Measurements from ENCODE around the gene GCK. TPM values are rescaled to one million over a fixed set of nuclear protein-coding genes. Genes with fewer than 3 reads are reported as not detected.
A peak's percentile ranks its signal among the peaks of the same experiment; 100 is the strongest.

GCK gene
- total and polyA plus RNA-seq, 2 experiments from 2014 or later: 1.7 to 2.5 TPM

DNA sequence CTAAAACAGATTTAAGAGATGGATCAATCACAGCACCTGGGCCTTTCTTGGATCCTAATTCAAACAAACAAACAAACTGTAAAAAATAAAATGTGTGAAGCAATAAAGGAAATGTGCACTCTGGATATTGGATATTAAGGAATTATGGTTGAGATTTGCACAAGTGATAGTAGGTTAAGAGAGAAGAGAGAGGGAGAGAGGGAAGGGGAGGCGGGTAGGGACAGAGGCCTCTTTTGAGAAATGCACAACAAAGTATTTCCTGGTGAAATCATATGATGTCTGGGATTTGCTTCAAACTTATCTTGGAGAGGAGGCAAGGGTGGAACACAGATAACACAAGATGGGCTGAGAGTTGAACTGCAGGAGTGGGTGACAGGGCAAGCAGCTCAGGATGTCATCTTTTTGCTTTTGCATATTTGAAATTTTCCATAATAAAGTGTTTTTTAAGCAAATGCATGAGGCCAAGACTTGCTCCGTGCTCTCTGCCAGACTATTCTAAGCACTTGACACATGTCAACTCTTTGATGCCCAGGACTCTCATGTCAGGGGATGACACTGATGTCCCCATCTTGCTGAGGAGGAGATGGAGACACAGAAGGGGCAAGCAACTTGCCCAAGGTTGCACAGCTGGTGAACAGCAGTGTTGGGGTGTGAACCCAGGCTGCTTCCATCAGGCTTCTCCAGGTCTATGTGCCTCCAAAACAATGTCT is 94.2 kb downstream of the GCK start:
- no peaks in the 10 kb centered on the region for H3K9me3 ChIP-seq (ENCODE audit: low read depth)
- no peak overlapping the region for H3K4me2 ChIP-seq
- no peaks in the 10 kb centered on the region for H4K20me1 ChIP-seq (ENCODE audit: insufficient read depth, poor library complexity, severe bottlenecking)
- 47% methylated on average over 2 of the region's 2 CpGs for WGBS (ENCODE audit: low lambda C conversion rate, missing lambda C conversion rate)
- no peak for DNase-seq (ENCODE audit: low spot score)
- peak overlapping the region; percentile 44 for H3K27ac ChIP-seq
- no peaks in the 10 kb centered on the region for H3K36me3 ChIP-seq (replicated peaks; ENCODE audit: insufficient read depth, low read depth)
- H3K4me3 ChIP-seq: no peak overlapping the region
- peaks cover 5% of the 10 kb centered on the region for H3K4me1 ChIP-seq (ENCODE audit: insufficient read depth)
- no peaks in the 10 kb centered on the region for H3K27me3 ChIP-seq
- no peaks in the 10 kb centered on the region for H3K9me2 ChIP-seq (replicated peaks; ENCODE audit: insufficient read depth)
- TF ChIP-seq, protein P1, sequence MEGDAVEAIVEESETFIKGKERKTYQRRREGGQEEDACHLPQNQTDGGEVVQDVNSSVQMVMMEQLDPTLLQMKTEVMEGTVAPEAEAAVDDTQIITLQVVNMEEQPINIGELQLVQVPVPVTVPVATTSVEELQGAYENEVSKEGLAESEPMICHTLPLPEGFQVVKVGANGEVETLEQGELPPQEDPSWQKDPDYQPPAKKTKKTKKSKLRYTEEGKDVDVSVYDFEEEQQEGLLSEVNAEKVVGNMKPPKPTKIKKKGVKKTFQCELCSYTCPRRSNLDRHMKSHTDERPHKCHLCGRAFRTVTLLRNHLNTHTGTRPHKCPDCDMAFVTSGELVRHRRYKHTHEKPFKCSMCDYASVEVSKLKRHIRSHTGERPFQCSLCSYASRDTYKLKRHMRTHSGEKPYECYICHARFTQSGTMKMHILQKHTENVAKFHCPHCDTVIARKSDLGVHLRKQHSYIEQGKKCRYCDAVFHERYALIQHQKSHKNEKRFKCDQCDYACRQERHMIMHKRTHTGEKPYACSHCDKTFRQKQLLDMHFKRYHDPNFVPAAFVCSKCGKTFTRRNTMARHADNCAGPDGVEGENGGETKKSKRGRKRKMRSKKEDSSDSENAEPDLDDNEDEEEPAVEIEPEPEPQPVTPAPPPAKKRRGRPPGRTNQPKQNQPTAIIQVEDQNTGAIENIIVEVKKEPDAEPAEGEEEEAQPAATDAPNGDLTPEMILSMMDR (IDR thresholded peaks at IDR 0.05; ENCODE audit: poor library complexity): no peak
- TF ChIP-seq EZH2 (IDR thresholded peaks at IDR 0.05; ENCODE audit: borderline replicate concordance): no peak
- no peak for TF ChIP-seq EZH2phosphoT487 (IDR thresholded peaks at IDR 0.05; ENCODE audit: low read depth, severe bottlenecking, unreplicated experiment)
- no peaks in the 10 kb centered on the region for H3K79me2 ChIP-seq
- no peak overlapping the region for H2AFZ ChIP-seq

DNA sequence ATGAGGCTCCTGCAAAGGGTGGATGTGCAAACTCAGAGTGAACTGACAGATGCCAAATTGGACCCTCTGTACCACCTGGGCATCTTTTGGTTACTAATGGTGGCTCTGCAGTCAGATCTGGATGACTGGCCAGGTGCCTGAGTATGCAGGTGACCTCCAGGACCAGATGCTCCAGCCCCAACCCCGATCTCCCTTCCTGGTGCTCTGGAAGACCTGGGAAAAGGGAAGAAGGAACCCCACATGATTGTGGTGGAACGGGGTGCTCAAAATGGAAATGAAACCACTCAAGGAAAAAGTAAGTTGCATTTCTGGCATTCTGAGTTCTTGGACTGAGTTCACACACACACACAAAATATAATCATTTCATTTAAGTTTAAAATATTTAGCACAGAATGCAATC is 94.9 kb downstream of the GCK start:
- H3K27me3 ChIP-seq: no peaks in the 10 kb centered on the region
- no peaks in the 10 kb centered on the region for H4K20me1 ChIP-seq (ENCODE audit: insufficient read depth, poor library complexity, severe bottlenecking)
- no peak overlapping the region for H2AFZ ChIP-seq
- H3K4me3 ChIP-seq: no peak overlapping the region
- H3K9me2 ChIP-seq (replicated peaks; ENCODE audit: insufficient read depth): no peaks in the 10 kb centered on the region
- no peaks in the 10 kb centered on the region for H3K79me2 ChIP-seq
- no peaks in the 10 kb centered on the region for H3K36me3 ChIP-seq (replicated peaks; ENCODE audit: insufficient read depth, low read depth)
- H3K9me3 ChIP-seq (ENCODE audit: low read depth): no peaks in the 10 kb centered on the region
- peak overlapping the region; percentile 44 for H3K27ac ChIP-seq
- no peak overlapping the region for H3K4me2 ChIP-seq
- TF ChIP-seq, protein P1 (IDR thresholded peaks at IDR 0.05; ENCODE audit: poor library complexity): no peak
- no peak for TF ChIP-seq EZH2 (IDR thresholded peaks at IDR 0.05; ENCODE audit: borderline replicate concordance)
- no peak for TF ChIP-seq EZH2phosphoT487 (IDR thresholded peaks at IDR 0.05; ENCODE audit: low read depth, severe bottlenecking, unreplicated experiment)
- 70% methylated on average over 2 of the region's 2 CpGs for WGBS (ENCODE audit: low lambda C conversion rate, missing lambda C conversion rate)
- peaks cover 5% of the 10 kb centered on the region for H3K4me1 ChIP-seq (ENCODE audit: insufficient read depth)
- DNase-seq (ENCODE audit: low spot score): no peak

Small RNA genes lying within 50 kb of the gene (small RNA-seq; reads per million reads assigned to genes)
- not detected for gene RNA5SP230

Other genes starting within 250 kb of the GCK start
- not detected in 2 replicates for gene SPDYE1, start 191.5 kb downstream of the GCK start, total RNA-seq
- gene SPDYE1, start 191.5 kb downstream of the GCK start, polyA plus RNA-seq: 0.51 and 0.99 TPM in 2 replicates
- gene DBNL, start 144.7 kb downstream of the GCK start, total RNA-seq: 70.6 and 81.8 TPM in 2 replicates
- gene DBNL, start 144.7 kb downstream of the GCK start, polyA plus RNA-seq: 87.2 and 91.1 TPM in 2 replicates
- gene PGAM2, start 123.9 kb downstream of the GCK start, total RNA-seq: 0.73 TPM in 1 of 2 replicates, not detected in the other
- gene PGAM2, start 123.9 kb downstream of the GCK start, polyA plus RNA-seq: 0.66 TPM in 1 of 2 replicates, not detected in the other
- gene POLM, start 106.9 kb downstream of the GCK start, total RNA-seq: 15.5 and 22.3 TPM in 2 replicates
- gene POLM, start 106.9 kb downstream of the GCK start, polyA plus RNA-seq: 16.0 and 29.3 TPM in 2 replicates
- 12.8 and 26.7 TPM in 2 replicates for gene AEBP1, start 85.1 kb downstream of the GCK start, total RNA-seq
- 108 and 129 TPM in 2 replicates for gene AEBP1, start 85.1 kb downstream of the GCK start, polyA plus RNA-seq
- gene POLD2, start 65.9 kb downstream of the GCK start, total RNA-seq: 59.9 and 68.1 TPM in 2 replicates
- 110 and 120 TPM in 2 replicates for gene POLD2, start 65.9 kb downstream of the GCK start, polyA plus RNA-seq
- gene MYL7, start 48.1 kb downstream of the GCK start, total RNA-seq: 0.36 and 5.2 TPM in 2 replicates
- gene MYL7, start 48.1 kb downstream of the GCK start, polyA plus RNA-seq: 6.9 and 8.9 TPM in 2 replicates
- gene YKT6, start 11.5 kb upstream of the GCK start, total RNA-seq: 86.9 and 88.9 TPM in 2 replicates
- 69.3 and 75.7 TPM in 2 replicates for gene YKT6, start 11.5 kb upstream of the GCK start, polyA plus RNA-seq
- 0.37 TPM in 1 of 2 replicates, not detected in the other for gene CAMK2B, start 136.2 kb upstream of the GCK start, total RNA-seq
- 1.7 TPM in 1 of 2 replicates, not detected in the other for gene CAMK2B, start 136.2 kb upstream of the GCK start, polyA plus RNA-seq